Small intestine (tissue), 7 donors: Measurements from ENCODE around the gene CORO7. TPM values are rescaled to one million over a fixed set of nuclear protein-coding genes. Genes with fewer than 3 reads are reported as not detected.

Experiments
- DNase-seq, 2 donors: peaks; one replicate each; pipeline versions ENCODE4 v3.0.0 to v3.0.0-alpha.2; 2013
- FAIRE-seq: peaks from 2 replicates; lab custom pipeline; 2012; peaks lifted over from hg19 to GRCh38; lab: Jason Lieb, UNC
- H3K27ac ChIP-seq, 3 donors: one replicate each; pipeline ENCODE4 v1.5.1; 2013; ENCODE audit warnings: low read length in 2 of 3, mild to moderate bottlenecking in 2 of 3, control low read depth in 1 of 3, inconsistent platforms in 1 of 3, low read depth in 1 of 3, moderate library complexity in 1 of 3
- H3K27me3 ChIP-seq, 3 donors: one replicate each; pipeline ENCODE4 v1.6.1; 2013; ENCODE audit warnings: low read length in 3 of 3, inconsistent platforms in 1 of 3; ENCODE audit not compliant: control insufficient read depth in 3 of 3, insufficient read depth in 3 of 3
- H3K36me3 ChIP-seq, 3 donors: one replicate each; pipeline ENCODE4 v1.6.1; 2013; ENCODE audit warnings: low read length in 3 of 3, inconsistent platforms in 1 of 3, low read depth in 1 of 3, mild to moderate bottlenecking in 1 of 3, moderate library complexity in 1 of 3; ENCODE audit not compliant: control insufficient read depth in 3 of 3, insufficient read depth in 2 of 3
- H3K4me1 ChIP-seq, 3 donors: one replicate each; pipeline ENCODE4 v1.6.1; 2013; ENCODE audit warnings: low read length in 2 of 3, inconsistent platforms in 1 of 3, low read depth in 1 of 3, mild to moderate bottlenecking in 1 of 3, moderate library complexity in 1 of 3; ENCODE audit not compliant: control insufficient read depth in 3 of 3, insufficient read depth in 2 of 3
- H3K4me3 ChIP-seq, 3 donors: one replicate each; pipeline ENCODE4 v1.5.1; 2013; ENCODE audit warnings: low read length in 3 of 3, control low read depth in 1 of 3, inconsistent platforms in 1 of 3, low read depth in 1 of 3, mild to moderate bottlenecking in 1 of 3, moderate library complexity in 1 of 3
- H3K9me3 ChIP-seq, 2 donors: one replicate each; pipeline ENCODE4 v1.6.1; 2013; ENCODE audit warnings: low read depth in 1 of 2, low read length in 1 of 2; ENCODE audit not compliant: control insufficient read depth in 2 of 2, insufficient read depth in 1 of 2
- WGBS, 3 donors: extraction: QIAGEN DNeasy Blood & Tissue Kit; methylation state at CpG; one replicate each; pipeline ENCODE4 v1.1.7; 2013; 5-methylcytosine and 5-hydroxymethylcytosine counted together
- polyA plus RNA-seq, 4 donors: library from polyadenylated mRNA; stranded (reverse) in 3 of 4; unstranded in 1 of 4; fragments of 200-250 nt in 3 of 4; fragments of 120-200 nt in 1 of 4; gene quantifications; one replicate each; pipeline versions ENCODE4 v1.2.1 to v1.2.3, GENCODE V29; 2013
- donor health status: healthy with polysubstance abuse.
- donor health status: control.
- donor health status: control.
- donor health status: Bipolar disorder and iron deficiency.
- donor health status: healthy.

Gene CORO7
- polyA plus RNA-seq, 4 donors, result 27.3 to 49.2 (median 41.6) TPM

DNA sequence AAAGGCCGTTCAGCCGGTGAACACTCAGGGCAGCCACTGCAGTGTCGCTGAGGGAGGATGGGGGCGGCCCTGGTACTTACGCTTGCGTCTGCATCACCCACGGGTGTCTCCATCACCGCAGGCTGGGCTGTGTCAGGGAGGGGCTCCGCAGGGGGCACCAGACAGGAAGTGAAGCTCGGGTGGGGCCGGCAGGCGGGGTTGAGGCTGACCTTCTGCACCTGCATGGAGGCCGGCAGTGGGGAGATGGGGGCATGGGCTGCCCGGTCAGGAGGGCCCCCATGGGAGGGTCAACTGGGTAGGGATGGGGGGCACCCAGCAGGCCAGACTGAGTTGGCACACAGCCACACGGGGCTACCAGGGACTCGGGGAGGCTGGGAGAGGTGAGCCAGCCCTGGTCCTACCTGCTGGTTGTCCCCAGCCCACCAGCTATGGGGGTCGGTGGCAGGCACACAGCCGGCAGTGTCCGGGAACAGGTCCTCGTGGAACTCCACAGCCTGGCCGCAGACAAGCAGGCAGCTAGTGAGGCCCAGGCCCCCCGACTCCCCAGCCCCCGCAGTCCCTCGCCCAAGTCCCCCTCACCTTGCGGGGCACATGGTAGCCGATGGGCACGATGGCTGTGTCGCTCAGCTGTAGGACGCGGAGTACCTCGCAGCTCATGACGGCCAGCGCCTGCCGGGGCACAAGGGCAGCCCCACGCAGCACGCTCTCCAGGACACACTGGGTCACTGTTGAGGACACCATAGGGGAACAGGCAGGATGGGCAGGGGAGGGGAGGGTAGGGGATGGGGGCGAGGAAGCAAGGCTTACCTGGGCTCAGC, 52.0 kb downstream of the CORO7 start:
- Histone ChIP-seq H3K27me3 (no peaks in the 10 kb centered on the region), H3K27ac (no peak overlapping the region), H3K9me3 (no peaks in the 10 kb centered on the region), H3K36me3 (peaks cover 1 to 90% (median 14%) of the 10 kb centered on the region in 3 donors), H3K4me3 (no peak overlapping the region), H3K4me1 (peaks cover 0 to under 1% (median 0%) of the 10 kb centered on the region in 3 donors)
- WGBS, 3 donors, result 87 to 93% (median 91%) methylated on average over 32 to 37 of the region's 37 CpGs
- no peak for DNase-seq
- FAIRE-seq, result no peak

DNA sequence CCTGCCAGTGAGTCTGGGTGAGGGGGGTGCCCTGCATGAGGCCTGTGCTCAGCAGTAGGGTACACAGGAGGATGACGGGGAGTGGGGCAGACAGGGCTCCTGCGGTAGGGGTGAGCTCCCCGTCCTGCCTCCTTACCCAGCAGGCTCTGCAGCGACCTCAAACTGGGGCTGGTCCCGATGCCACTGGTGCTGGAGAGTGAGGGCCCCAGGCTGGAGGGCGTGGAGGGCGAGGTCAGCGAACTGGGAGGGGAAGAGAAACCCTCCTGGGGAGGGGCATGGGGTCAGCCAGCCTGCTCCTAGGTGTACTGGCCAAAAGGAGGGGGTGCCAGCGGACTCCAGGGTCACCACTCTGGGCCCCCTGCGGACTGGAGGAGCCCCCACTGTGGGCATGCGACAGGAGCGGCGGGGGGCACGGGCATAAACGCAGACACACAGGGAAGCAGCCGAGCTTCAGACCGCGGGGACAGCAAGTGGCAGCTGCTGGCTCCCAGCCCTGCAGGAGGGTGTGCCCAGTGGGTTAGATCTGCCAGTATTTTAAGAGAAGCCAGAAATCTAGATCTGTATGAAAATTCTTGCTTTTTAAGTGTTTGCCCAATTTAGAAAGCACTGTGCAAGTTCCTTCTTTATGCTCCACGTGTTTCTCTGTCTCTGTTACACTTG, 53.8 kb downstream of the CORO7 start:
- H3K27me3 ChIP-seq, result no peaks in the 10 kb centered on the region
- H3K9me3 ChIP-seq, result no peaks in the 10 kb centered on the region
- FAIRE-seq, result no peak
- no peak for DNase-seq
- H3K4me3 ChIP-seq, result no peak overlapping the region
- WGBS, 3 donors, result 88 to 89% (median 88%) methylated on average over 18 to 19 of the region's 19 CpGs
- H3K36me3 ChIP-seq, result peaks cover 4 to 95% (median 14%) of the 10 kb centered on the region in 3 donors
- H3K27ac ChIP-seq, result no peak overlapping the region
- H3K4me1 ChIP-seq, result peaks cover 0 to 3% (median 0%) of the 10 kb centered on the region in 3 donors

- no peak for DNase-seq
- Histone ChIP-seq H3K9me3 (no peaks in the 10 kb centered on the region), H3K36me3 (peaks cover 5 to 95% (median 14%) of the 10 kb centered on the region in 3 donors), H3K4me1 (peaks cover 0 to 3% (median 0%) of the 10 kb centered on the region in 3 donors), H3K4me3 (no peak overlapping the region), H3K27ac (no peak overlapping the region), H3K27me3 (no peaks in the 10 kb centered on the region)
- FAIRE-seq, result no peak
- 89 to 94% (median 94%) methylated on average over 12 of the region's 12 CpGs for WGBS, 3 donors
Observed at GRCh38 chr16:4361944-4362311, 54.5 kb downstream of the CORO7 start.

DNA sequence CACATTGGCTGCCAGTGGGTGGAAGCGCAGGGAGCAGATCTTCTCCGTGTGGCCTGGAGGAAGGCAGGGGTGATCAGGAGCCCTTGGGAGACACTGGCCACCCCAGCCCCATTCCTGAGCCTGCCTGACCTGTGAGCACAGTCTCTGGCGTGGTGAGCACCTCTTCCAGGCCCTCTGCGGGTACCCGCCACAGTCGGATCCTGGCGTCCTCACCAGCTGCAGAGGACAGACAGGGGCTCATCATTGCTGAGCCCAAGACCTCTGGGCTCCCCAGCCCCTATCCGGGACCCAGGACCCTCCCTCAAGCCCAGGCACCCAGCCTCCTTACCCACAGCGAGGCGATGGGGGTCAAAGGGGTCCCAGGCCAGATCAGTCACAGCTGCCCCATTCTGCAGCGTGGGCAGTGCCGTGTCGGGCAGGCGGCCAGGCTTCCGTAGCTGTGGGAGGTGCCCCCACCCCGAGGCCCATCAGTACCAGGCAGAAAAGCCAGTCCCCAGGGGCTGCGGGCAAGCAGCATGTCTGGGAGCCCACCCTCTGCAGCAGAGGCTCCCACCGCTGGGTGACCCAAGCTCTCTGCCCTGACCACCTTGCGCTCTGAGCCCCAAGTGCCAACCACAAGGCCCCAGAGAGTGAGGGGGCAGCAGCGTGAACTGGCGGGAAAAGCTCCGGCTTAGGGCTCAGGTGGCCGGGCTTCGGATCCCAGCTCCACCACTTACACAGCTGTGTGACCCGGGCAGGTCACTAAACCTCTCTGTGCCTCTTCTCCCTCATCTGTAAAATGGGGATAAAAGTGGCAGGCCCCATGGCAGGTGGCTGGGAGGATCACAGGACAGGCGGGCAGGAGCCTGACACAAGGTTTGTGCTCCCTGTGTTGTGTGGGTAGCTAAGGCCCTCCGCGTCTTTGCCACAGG, 55.1 kb downstream of the CORO7 start:
- no peak overlapping the region for H3K27ac ChIP-seq
- peaks cover 5 to 95% (median 14%) of the 10 kb centered on the region in 3 donors for H3K36me3 ChIP-seq
- DNase-seq, result no peak
- H3K4me3 ChIP-seq, result no peak overlapping the region
- H3K9me3 ChIP-seq, result no peaks in the 10 kb centered on the region
- no peaks in the 10 kb centered on the region for H3K27me3 ChIP-seq
- no peak for FAIRE-seq
- 95 to 99% (median 97%) methylated on average over 27 to 28 of the region's 28 CpGs for WGBS, 3 donors
- peaks cover 0 to 3% (median 0%) of the 10 kb centered on the region in 3 donors for H3K4me1 ChIP-seq

DNA sequence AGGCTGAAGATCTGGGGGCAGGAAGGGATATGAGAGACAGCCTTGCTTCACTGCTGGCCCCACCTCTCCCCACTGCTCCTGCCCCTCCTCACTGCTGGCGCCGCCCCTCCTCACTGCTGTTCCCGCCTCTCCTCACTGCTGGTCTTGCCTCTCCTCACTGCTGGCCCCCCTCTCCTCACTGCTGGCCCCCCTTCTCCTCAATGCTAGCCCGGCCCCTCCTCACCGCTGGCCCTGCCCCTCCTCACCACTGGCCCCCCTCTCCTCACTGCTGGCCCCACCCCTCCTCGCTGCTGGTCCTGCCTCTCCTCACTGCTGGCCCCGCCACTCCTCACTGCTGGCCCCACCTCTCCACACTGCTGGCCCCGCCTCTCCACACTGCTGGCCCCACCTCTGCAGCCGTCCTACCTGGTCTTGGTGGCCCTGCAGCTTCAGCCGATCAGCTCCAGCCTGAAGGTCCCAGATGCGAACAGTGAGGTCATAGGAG, 55.8 kb downstream of the CORO7 start:
- no peak for DNase-seq
- Histone ChIP-seq H3K27ac (no peak overlapping the region), H3K27me3 (no peaks in the 10 kb centered on the region), H3K36me3 (peaks cover 5 to 88% (median 14%) of the 10 kb centered on the region in 3 donors), H3K4me3 (no peak overlapping the region), H3K9me3 (no peaks in the 10 kb centered on the region), H3K4me1 (peaks cover 0 to 3% (median 0%) of the 10 kb centered on the region in 3 donors)
- WGBS, 3 donors, result 73 to 87% (median 85%) methylated on average over 7 to 10 of the region's 11 CpGs
- FAIRE-seq, result no peak

DNA sequence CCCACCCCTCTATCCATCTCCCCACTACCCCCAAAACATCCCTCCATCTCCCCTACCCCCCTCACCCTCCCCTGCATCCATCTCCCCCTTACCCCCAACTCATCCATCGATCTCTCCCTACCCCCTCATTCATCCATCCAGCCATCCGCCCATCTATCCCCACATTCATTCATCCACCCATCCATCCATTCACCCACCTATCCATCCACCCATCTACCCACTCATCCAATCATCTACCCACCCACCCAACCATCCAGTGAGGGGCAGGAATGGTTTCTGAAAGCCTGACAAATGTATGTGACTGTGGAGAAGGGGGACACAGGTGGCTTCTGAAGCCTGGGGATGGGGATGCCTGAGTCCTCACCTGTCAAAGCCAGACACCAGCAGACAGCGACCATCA, 56.5 kb downstream of the CORO7 start:
- Histone ChIP-seq H3K36me3 (peaks cover 5 to 85% (median 14%) of the 10 kb centered on the region in 3 donors), H3K4me3 (no peak overlapping the region), H3K27ac (no peak overlapping the region), H3K27me3 (no peaks in the 10 kb centered on the region), H3K9me3 (no peaks in the 10 kb centered on the region), H3K4me1 (peaks cover 0 to 3% (median 0%) of the 10 kb centered on the region in 3 donors)
- WGBS, 3 donors, result 92 to 94% (median 92%) methylated on average over 3 of the region's 3 CpGs
- FAIRE-seq, result no peak
- no peak for DNase-seq

- DNase-seq (peak; percentile 38 to 68), FAIRE-seq (no peak)
- H3K4me3 ChIP-seq, result no peak overlapping the region
- no peaks in the 10 kb centered on the region for H3K27me3 ChIP-seq
- H3K4me1 ChIP-seq, result peaks cover 0 to 3% (median 0%) of the 10 kb centered on the region in 3 donors
- no peak overlapping the region for H3K27ac ChIP-seq
- peaks cover 5 to 85% (median 6%) of the 10 kb centered on the region in 3 donors for H3K36me3 ChIP-seq
- no peaks in the 10 kb centered on the region for H3K9me3 ChIP-seq
- WGBS, 3 donors, result 56 to 68% (median 57%) methylated on average over 16 to 19 of the region's 19 CpGs
Observed at GRCh38 chr16:4358831-4359561, 57.4 kb downstream of the CORO7 start.
